GM18858 (cell line): ENCODE measurements around the gene RXRG.

Experiments used
- ATAC-seq: cut with Tn5 transposase; IDR thresholded peaks from one replicate; pipeline ENCODE4 v1.9.1; 2021; ENCODE audit not compliant: unreplicated experiment

Gene RXRG

GRCh38 chr1:165376041-165376810, 68.7 kb downstream of the RXRG start:
- ATAC-seq: no peak

- ATAC-seq: no peak
These were observed 69.3 kb downstream of the RXRG start for GRCh38 chr1:165375623-165376022.

GRCh38 chr1:165371588-165372225, 73.2 kb downstream of the RXRG start:
- ATAC-seq: no peak

- ATAC-seq: peak; percentile 71
These were observed 75.6 kb downstream of the RXRG start for GRCh38 chr1:165369255-165369848.

GRCh38 chr1:165367375-165367993, 77.4 kb downstream of the RXRG start:
- no peak for ATAC-seq

GRCh38 chr1:165365341-165365740, 79.6 kb downstream of the RXRG start:
- no peak for ATAC-seq

- no peak for ATAC-seq
These were observed 80.3 kb downstream of the RXRG start for GRCh38 chr1:165364568-165365133.

- ATAC-seq: no peak
These were observed 88.0 kb downstream of the RXRG start for GRCh38 chr1:165356876-165357275.

GRCh38 chr1:165355977-165356811, 88.7 kb downstream of the RXRG start, which contains the start of gene LMX1A:
Gene LMX1A, minus strand, starts transcription at chr1:165356715. Its CDS starts 1,156 bp downstream, at chr1:165355559.
- ATAC-seq: no peak

GRCh38 chr1:165355139-165355976, 89.6 kb downstream of the RXRG start:
- ATAC-seq: no peak

GRCh38 chr1:165354739-165355138, 90.2 kb downstream of the RXRG start:
- ATAC-seq: no peak

GRCh38 chr1:165353731-165354671, 90.9 kb downstream of the RXRG start:
- ATAC-seq: no peak

- no peak for ATAC-seq
These were observed 92.3 kb downstream of the RXRG start for GRCh38 chr1:165352442-165353293.

- ATAC-seq: no peak
These were observed 93.0 kb downstream of the RXRG start for GRCh38 chr1:165351863-165352441.
